NCI-H187 (cell line): ENCODE results near the gene ACOXL.
A peak's percentile ranks its signal among the peaks of the same experiment; 100 is the strongest.

ENCODE experiments used
- DNase-seq, 2 experiments: peaks; one replicate each; lab custom pipeline; 2025; lab: John Stamatoyannopoulos, UW

ACOXL gene

DNA sequence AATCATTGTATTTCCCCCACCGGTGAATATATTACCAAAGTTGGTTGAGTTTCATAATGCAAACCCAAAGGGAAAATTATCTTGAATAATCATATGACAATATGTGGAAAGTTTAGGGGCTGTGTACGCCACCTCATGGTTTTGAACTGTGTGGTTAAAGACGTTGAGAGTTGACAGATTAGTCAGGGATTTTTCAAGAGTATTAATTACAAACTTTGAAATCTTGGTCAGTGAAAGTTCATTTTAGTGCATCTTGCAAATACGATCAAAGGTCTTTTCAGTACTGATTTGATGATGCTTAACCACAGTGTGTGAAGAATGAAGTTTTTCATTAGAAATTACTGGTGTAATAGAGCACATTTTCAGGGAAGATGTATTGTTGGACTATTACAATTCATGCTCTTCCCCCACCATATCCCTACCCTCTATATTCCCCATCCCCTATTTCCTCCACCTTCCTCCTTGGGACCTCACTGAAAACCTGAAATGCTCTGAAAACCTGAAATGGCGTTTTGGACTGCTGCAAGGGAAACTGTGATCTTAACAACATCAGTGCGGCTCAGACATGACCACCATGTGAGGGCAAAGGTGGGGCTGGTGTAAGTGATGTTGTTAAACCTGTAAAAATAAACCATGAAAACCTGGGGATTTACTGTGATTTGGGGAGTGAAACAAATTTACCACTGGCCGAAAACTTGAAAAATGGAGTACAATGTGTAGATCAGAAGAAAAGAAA lies 383.8 kb downstream of the ACOXL start:
- no peak for DNase-seq

DNA sequence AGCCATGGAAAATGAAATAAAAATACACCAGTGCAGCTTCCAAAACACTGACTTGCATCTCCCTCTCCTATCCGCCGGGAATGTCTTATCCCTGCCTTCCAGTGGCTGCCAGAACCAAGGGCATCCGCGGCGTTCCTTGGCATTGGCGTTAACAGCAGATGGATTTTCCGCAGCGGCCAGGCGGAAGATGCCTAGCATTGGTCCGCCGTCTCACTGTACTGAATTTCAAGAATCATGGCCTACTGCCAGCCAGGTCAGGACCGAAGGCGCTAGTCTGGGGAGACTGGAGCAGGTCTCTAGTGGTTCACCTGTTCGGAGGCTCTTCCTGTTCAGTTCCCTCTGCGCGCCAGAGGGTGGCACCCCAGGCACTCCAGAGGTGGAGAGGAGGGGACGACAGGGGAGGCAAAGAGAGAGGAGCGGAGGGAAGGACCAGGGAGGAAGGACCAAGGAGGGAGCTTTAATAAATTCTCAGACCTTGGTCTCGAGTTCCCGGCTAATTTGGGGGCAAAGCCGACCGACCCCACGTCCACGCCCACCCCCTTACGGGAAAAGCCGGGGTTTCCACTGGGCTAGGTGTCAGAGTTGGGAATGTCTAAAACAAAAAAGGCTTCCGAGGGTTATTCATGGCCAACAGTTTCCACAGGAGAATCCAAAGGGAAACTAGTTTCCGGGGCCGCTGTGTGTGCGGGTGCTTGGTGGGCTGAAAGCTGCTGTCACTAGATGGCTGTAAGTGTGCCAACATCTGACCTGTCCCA lies 384.6 kb downstream of the ACOXL start:
- peak in 1 of 2 experiments; percentile 31 for DNase-seq

GRCh38 chr2:111117598-111118480 lies 385.5 kb downstream of the ACOXL start:
- no peak for DNase-seq

DNA sequence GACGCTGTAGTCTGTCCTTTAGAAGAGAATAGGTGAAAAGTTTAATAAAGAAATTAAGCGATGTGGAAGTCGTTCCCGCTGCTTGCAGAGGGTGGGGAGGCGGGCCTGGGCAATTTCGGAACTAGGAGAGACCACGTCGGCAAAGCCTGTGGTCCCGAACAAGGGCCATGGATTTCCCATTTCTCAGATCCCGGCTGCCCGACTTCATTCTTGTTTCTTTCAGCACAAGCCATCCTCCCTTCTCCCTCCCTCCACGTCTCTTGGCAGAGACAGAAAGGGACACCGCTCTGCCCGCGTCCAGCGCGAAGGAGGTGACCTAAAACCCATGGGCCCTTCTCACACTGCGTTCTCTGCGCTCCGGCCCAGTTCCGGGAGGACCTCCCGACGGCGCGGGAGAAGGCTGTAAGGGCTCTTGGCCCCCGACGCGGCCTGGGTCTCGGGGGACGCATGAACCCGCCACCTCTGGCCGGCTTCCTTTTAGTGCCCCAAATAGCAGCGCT lies 386.2 kb downstream of the ACOXL start:
- DNase-seq = no peak

- DNase-seq = no peak
These were observed 386.8 kb downstream of the ACOXL start for GRCh38 chr2:111118981-111119821.

GRCh38 chr2:111119822-111120252 lies 387.5 kb downstream of the ACOXL start:
- no peak for DNase-seq

DNA sequence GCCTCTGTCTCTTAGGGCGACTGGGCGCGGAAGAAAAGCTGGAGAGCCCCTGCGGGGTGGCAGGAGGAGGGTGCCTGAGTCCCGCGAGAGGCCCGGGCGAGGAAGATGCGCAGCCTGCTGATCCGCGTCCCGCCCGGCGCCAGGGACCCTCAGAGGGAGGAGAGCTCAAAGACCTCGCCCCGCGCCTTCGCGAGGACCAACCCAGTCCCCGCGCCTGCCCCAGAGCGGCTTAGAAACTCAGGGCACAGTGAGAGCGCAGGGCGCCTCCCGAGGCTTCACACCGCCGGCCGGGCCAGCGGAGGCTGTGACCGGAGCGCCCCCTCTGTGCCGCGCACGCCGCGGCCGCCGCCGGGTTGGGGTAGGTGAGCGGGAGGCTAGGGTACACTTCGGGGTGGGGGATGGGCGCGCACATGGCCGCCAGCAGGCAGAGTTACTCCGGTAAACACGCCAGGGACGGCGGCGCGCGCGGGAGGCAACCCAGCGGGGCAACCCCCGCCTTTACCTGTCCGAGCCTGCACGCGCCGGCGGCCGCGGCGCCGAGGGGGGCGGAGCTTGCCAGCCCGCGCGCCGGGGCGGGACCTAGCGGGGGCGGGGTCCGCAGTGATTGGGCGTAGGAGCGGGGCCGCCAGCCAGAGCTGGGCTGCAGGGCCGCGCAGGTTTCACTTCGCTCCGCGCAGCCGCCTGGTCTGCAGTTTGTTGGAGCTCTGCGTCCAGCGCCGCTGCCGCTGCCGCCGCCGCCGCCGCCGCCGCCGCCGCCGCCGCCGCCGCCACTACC lies 388.1 kb downstream of the ACOXL start, which contains the start of gene BCL2L11:
Gene BCL2L11 (plus strand): TSS at position 662 of the 775 bp plus-strand sequence. CDS start 2,832 bp downstream, outside the sequence.
- peak; percentile 59 to 81 for DNase-seq

DNA sequence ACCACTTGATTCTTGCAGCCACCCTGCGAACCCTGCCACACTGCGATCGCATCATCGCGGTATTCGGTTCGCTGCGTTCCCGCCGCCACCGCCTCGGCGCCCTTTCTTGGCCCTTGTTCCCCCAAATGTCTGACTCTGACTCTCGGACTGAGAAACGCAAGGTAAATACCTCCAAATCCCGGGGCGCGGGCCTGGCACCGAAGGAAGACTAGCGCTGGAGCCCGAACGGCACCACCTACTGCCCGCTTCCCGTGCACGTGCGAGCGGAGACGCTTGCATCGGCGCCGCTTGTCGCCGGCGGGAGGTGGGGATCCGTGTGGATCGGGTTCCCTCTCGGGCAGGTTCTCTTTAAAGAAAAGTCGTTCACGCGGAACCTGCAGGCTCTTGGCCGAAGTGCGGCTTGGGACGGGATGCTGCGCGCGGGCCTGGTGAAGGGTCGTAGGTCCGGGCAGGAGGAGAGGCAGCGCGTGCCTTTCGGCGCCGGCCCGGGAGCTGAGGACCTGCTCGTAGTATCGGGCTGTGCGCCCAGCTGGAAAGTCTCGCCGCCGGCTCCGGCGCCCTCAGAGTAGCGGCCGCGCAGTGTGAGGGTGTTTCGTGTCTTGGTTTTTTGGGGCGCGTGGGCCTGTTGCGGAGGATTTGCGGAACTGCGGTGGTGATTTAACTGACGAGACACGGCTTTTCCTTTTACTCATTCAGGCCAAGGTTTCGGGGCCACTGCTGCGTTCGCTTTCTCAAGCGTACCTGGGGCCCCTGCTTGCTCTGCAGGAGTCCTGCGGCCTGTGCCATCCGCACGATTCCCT lies 388.9 kb downstream of the ACOXL start:
- peak in 1 of 2 experiments; percentile 26 for DNase-seq

DNA sequence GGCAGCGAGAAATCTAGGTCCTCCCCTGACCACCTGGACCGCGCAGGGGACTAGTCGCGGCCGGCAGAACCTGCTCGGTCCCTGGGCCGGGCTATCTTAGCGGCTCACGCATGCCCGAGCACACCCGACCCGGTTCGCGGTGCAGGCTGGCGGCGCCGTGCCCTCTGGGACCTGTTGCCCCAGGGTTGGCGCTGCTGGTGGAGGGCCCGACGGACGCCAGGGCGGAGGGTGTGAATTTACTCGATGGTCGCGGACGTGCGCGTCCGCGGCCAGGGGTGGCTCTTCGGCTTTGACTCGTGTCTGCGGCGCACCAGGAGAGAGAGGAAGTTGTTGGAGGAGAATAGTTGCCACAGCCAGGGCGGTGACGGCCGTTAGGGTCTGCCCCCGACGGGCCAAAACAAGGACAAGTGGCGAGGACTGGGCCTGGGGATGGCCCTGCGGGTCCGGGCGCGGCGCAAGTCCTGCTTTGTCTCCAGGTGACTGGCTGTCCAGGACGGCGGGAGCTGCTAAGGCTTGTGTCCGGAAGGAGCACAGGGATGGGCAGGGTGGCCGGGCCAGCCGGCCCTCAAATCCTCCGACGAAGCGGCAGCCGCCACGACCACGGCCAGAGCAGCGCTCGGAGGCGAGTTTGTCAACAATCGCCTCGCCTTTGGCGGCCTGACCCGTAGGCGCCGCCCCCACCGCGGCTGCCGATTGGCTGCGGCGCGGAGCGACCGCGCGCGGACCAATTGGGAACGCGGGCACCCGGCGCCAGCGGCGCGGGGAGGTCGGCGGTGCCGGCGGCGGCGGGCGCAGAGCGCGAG lies 389.7 kb downstream of the ACOXL start:
- peak; percentile 46 to 57 for DNase-seq

DNA sequence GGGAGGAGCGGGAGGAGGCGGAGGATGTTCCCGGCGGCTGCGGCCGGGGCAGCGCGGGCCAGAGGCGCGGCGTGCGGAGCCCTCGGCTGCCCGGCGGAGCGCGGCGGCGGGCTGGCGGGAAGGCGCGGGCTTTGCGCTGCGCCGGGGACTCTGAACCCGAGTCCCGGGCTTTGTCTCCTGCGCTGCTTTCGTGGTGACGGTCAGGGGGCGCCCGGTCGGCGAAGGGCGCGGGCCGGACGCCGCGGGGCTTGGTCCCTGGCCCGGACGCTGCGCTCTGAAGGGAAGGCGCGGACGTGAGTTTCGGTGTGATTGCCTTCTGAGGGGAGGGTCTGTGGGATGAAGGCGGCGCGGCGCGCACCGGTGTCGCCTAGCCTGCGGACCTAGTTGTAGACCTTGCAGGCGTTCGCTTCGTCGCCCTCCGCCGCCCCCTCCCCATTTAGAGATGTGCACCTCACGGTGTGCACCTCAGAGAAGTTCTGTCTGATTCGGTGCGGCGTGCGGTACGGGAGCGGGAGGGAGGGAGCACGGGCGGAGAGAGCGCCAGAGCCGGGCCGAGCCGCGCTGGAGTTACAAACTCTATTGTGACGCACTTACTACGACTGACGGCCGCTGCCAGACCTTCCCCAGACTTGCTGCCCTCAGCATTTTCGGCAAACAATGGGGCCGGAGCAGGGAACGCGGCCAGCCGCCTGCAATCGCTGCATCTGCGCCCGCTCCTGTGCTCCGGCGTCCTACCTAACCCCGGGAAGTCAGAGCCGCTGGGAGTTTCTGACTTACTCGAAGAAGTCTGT lies 390.5 kb downstream of the ACOXL start:
- peak in 1 of 2 experiments; percentile 5 for DNase-seq

- DNase-seq = no peak
These were observed 391.4 kb downstream of the ACOXL start for GRCh38 chr2:111123751-111124150.

DNA sequence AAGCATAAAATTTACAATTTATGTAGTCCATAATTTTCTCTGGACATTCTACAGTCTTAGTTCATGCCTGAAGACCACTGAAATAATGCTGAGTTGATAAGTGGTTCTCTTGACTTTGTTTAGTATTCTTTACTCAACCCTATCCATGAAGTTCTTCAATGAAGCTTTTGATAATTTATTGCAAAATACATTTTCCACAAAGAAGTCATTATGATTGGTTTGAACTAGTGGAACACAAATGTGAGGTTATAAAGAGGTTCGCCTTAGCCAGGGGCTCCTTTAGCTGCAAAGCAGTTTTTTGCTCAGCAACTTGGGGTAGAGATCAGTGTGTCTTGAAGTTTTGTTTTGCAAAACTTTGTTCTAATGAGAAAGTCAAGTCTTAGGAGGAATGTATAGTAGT lies 394.2 kb downstream of the ACOXL start:
- DNase-seq = no peak

- DNase-seq = peak in 1 of 2 experiments; percentile 1
These were observed 395.0 kb downstream of the ACOXL start for GRCh38 chr2:111127351-111127750.

- DNase-seq = no peak
These were observed 395.7 kb downstream of the ACOXL start for GRCh38 chr2:111128096-111128495.

- no peak for DNase-seq
These were observed 401.2 kb downstream of the ACOXL start for GRCh38 chr2:111133603-111134002.

DNA sequence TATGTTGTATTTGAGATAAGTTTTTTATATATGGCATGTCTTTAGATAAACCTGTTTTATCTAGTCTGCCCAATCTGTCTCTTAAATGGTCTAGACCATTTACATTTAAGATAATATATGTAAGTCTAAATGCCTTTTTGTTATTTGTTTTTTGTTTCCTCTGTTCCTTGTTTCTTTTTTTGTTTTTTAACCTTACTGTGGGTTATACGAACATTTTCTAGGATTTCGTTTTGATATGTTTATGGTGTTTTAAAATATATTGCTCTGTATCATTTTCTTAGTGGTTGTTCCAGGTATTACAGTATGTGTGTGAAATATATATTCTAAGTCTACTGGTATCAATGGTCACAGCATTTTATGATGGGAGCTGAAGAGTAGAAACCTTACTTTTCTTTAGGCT lies 401.7 kb downstream of the ACOXL start:
- DNase-seq = no peak

DNA sequence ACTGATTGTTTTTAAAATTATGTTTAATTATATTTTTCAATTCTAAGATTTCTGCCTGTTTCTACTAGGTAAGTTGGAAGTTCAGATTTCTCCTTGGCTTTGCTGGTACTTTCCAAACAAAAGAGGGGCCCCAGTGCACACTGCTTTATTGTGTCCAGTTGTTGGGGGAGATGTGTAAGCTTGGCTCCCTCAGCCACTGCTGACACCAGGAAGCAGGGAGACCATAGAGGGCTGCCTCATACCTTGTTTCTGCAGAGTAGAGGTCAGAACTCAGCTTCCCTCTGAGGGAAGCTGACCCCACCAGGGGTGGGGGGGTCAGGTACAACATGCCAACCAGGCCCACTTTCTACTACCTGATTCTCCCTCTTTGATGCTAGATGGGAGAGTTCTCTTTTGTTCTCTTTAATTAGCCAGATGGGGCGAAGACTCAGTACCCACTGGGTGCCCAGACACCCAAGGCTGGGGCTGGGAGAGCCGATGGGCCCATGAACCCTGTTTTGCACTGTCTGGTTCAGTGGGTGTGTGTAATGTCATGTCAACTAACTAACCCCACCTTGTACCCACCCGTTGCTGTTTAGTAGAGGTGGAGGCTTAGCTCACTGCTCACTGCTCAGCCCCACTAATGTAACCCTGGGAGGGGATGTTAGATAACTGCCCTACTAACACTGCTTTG lies 403.0 kb downstream of the ACOXL start:
- no peak for DNase-seq
